ENCODE results near the gene AKAP9.

- no peak for TF ChIP-seq POLR2A (IDR thresholded peaks at IDR 0.05)
- TF ChIP-seq CTCF (IDR thresholded peaks at IDR 0.05), result no peak
These were observed 17.8 kb upstream of the AKAP9 start for GRCh38 chr7:91922857-91923256.
